Neural crest cell (in vitro differentiated cells): ENCODE measurements around the gene RTN4. TPM values are rescaled to one million over a fixed set of nuclear protein-coding genes. Genes with fewer than 3 reads are reported as not detected.
A peak's percentile ranks its signal among the peaks of the same experiment; 100 is the strongest.

Source experiments
- DNase-seq: peaks from one replicate; pipeline ENCODE4 v3.0.0; 2021; ENCODE audit warnings: low read depth, mixed read lengths, low spot score
- H3K27ac Mint-ChIP-seq: one replicate; pipeline ENCODE4 v1.8.0; 2021; ENCODE audit warnings: mild to moderate bottlenecking, mixed read lengths; ENCODE audit not compliant: unreplicated experiment
- H3K27me3 Mint-ChIP-seq: 2 replicates; pipeline ENCODE4 v1.8.0; 2021; ENCODE audit warnings: low read depth, mild to moderate bottlenecking, mixed read lengths
- H3K36me3 Mint-ChIP-seq: 2 replicates; pipeline ENCODE4 v1.8.0; 2021; ENCODE audit warnings: low read depth, mild to moderate bottlenecking, mixed read lengths
- H3K4me1 Mint-ChIP-seq: 2 replicates; pipeline ENCODE4 v1.8.0; 2021; ENCODE audit warnings: mixed read lengths
- H3K4me3 Mint-ChIP-seq: one replicate; pipeline ENCODE4 v1.8.0; 2021; ENCODE audit warnings: mild to moderate bottlenecking, mixed read lengths
- H3K9me3 Mint-ChIP-seq: 2 replicates; pipeline ENCODE4 v1.8.0; 2021; ENCODE audit warnings: mixed read lengths
- CTCF ChIP-seq: fragments of 200-600 bp; sonication (generic); conservative IDR thresholded peaks from 2 replicates; pipeline ENCODE4 v1.5.0; 2021; ENCODE audit warnings: antibody characterized with exemption, mild to moderate bottlenecking
- total RNA-seq: library from RNA; stranded (reverse); gene quantifications from 2 replicates; pipeline ENCODE4 v1.2.1, GENCODE V29; 2021

RTN4 gene
- total RNA-seq, 1 donor from 2014 or later: 204 TPM

GRCh38 chr2:55062754-55063153, 12.5 kb upstream of the RTN4 start:
- DNase-seq: no peak
- H3K27ac Mint-ChIP-seq: no peak overlapping the region
- H3K27me3 Mint-ChIP-seq: no peaks in the 10 kb centered on the region
- no peaks in the 10 kb centered on the region for H3K36me3 Mint-ChIP-seq
- no peak for TF ChIP-seq CTCF
- no peak overlapping the region for H3K4me3 Mint-ChIP-seq
- no peaks in the 10 kb centered on the region for H3K4me1 Mint-ChIP-seq
- H3K9me3 Mint-ChIP-seq: no peaks in the 10 kb centered on the region

- no peaks in the 10 kb centered on the region for H3K4me1 Mint-ChIP-seq
- H3K27ac Mint-ChIP-seq: no peak overlapping the region
- DNase-seq: no peak
- no peaks in the 10 kb centered on the region for H3K27me3 Mint-ChIP-seq
- TF ChIP-seq CTCF: no peak
- no peaks in the 10 kb centered on the region for H3K9me3 Mint-ChIP-seq
- no peaks in the 10 kb centered on the region for H3K36me3 Mint-ChIP-seq
- H3K4me3 Mint-ChIP-seq: no peak overlapping the region
Measured at GRCh38 chr2:55061523-55062344, 11.5 kb upstream of the RTN4 start.

DNA sequence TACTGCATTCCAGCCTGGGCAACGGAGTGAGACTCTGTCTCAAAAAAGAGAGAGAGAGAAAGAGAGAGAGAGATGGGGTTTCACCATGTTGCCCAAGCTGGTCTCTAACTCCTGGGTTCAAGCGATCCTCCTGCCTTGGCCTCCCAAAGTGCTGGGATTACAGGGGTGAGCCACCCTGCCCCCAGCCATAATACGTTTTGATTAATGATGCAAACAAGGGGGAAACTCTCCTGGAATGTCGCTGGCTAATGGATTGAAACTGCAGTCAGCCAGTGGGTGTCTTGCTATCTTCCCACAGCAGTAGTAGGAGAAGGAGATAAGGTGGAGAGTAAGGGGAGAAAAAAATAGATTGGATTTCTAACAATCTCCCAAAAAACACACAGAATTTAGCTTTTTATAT, 9.5 kb upstream of the RTN4 start:
- Mint-ChIP-seq H3K4me1 (peaks cover 4% of the 10 kb centered on the region), H3K9me3 (no peaks in the 10 kb centered on the region), H3K27ac (no peak overlapping the region), H3K27me3 (no peaks in the 10 kb centered on the region), H3K4me3 (no peak overlapping the region), H3K36me3 (no peaks in the 10 kb centered on the region)
- no peak for DNase-seq
- no peak for TF ChIP-seq CTCF

DNA sequence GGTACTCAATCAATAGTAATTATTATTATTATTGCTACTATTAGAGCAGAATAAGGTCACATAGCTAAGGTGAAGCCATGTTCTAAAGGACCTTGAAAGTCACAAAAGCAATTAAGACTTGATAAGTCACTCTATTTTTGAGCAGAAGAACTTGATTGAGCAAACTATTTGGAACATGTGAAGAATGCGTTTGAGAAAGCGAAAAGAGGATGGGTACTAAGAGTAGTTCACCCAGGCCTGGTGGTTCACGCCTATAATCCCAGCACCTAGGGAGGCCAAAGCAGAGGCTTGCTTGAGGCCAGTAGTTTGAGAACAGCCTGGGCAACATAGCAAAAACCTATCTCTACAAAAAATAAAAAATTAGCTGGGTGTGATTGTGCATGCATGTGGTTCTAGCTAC, 7.2 kb upstream of the RTN4 start:
- no peak for TF ChIP-seq CTCF
- Mint-ChIP-seq H3K27me3 (no peaks in the 10 kb centered on the region), H3K4me3 (no peak overlapping the region), H3K4me1 (peaks cover 5% of the 10 kb centered on the region), H3K9me3 (no peaks in the 10 kb centered on the region), H3K36me3 (no peaks in the 10 kb centered on the region), H3K27ac (no peak overlapping the region)
- DNase-seq: no peak

- H3K27me3 Mint-ChIP-seq: no peaks in the 10 kb centered on the region
- no peak for DNase-seq
- peaks cover 17% of the 10 kb centered on the region for H3K4me1 Mint-ChIP-seq
- H3K4me3 Mint-ChIP-seq: peak overlapping the region; percentile 41
- no peak for TF ChIP-seq CTCF
- H3K27ac Mint-ChIP-seq: no peak overlapping the region
- H3K9me3 Mint-ChIP-seq: no peaks in the 10 kb centered on the region
- H3K36me3 Mint-ChIP-seq: no peaks in the 10 kb centered on the region
Measured at GRCh38 chr2:55056024-55056521, 5.8 kb upstream of the RTN4 start.
